Germinal center (tissue), 1 donor: ENCODE measurements around the gene F11.
"Not testable (repeated sequence)": the region's sequence is repeated elsewhere in the genome, so short reads cannot be mapped to it uniquely, and the experiment has no call there.

Experiments used
- DNase-seq: peaks from one replicate; pipeline ENCODE4 v3.0.0; 2012; ENCODE audit warnings: mixed read lengths, low spot score

F11 gene

DNA sequence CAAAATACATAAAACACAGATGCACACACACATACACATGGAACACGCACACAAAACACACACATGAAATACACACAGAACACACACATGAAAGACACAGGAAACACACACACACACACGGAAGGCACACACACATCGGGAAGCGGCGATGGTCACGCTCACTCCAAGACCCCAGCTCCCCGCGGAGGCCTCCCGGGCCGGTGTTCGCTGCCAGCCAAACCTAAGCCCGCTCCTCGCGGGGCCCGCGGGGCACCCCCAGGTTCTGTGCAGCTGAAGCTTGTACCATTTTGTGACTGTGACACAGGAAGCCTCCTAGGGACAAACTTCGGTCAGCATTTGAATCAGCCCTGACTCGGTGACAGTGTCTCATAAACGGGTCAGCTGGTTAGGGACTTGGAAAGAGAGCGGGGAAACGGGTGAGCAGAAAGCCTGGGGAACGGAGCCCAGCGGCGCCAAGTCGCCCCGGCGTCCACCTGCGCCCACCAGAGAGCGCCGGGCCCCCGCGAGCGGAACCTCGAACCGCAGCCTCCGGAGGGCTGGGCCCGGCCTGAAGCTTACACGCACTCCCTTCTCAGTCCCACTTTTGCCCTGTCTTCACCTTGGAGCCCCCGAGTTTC is 32.1 kb downstream of the F11 start:
- no peak for DNase-seq

DNA sequence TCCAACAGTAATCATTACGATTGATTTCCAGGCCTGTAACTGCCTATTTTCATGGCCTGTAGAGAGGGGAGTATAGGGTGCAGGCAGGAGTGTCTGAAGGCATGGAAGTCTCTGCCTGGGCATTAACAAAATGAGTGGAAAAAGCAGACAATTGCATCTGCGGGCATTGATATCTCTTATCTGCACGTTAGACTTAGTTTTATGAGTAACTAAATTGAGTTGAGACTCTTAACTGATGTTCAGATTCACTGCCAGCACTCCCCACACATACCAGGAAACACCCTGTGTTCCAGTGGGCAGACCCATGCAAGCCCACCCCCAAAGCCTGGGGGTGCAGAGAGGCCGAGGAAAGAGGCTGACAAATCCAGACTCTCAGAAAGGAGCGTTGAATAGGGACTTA is 33.3 kb downstream of the F11 start:
- DNase-seq, result no peak

DNA sequence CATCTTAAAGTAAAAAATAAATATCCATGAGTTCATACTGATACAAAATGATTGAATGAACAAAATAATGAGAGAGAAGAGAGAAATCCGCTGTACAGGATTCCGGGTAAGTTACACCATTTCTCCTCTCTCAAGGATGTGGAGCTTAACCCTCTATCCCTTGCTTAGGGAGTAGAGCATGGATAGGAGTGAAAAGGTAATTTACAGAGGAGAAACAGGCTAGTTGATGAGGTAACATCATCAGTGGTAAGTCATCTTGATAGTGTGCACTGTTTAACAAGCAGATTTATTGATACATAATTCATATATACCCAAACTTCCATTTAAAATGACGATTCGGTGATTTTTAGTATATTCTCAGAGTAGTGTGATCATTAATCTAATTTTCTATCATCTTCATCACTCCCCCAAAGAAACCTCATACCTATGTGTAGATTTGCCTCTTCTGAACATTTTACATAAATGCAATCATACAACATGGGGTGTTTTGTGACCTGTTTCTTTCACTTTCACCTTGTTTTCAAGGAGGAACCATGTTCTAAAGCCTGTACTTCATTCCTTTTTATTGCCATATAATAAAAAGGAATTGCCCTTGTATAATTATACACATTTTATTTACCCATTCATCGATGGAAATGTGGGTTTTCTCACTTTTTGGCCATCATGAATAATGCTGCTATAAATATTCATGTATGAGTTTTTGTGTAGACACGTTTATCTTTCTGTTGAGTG is 34.8 kb downstream of the F11 start:
- DNase-seq, result no peak

DNA sequence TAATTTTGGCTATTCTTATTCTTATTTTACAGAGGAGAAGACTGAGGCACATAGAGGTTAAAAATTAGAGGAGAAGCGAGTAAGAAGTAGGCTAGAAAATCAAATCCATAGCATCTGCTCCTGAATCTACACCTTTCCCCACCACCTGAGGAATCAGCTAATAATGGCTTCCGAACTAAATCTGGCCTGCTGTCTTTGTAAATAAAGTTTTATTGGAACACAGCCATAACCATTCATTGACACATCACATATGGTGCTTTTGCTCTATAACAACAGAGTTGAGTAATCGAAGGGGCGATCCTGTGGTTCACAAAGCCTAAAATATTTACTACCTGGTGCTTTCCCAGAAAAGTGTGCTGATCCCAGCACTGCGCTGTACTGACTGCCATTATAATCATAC is 38.2 kb downstream of the F11 start:
- no peak for DNase-seq

DNA sequence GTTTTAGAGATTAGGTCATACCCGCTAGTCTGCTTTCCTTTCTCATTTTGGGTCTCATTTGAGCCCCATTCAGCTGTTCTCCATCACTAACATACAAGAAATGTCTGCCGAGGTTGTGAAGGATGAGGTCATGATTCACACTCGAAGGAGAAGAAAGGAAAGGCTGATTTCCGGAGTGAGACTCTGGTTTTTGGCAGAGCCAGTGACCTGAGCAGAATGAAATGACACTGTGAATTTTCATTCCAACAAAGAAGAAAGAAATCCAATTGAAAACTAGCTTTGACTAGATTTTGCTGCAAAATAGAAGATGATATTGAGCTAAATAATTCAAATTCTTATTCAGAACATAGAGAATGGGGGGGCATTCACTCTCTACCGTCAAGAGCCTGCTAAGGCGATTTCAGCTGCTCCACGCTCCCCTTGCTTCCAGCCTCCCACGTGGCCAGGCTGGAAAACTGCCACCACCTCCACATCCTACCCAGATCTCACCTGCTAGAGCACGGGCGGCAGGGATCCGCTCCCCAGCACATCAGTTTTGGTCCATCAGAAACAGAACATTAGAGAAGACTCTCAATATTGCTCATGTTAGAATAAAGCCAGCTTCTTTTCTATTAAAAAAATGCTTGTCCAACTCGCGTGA is 39.0 kb downstream of the F11 start:
- DNase-seq, result no peak

DNA sequence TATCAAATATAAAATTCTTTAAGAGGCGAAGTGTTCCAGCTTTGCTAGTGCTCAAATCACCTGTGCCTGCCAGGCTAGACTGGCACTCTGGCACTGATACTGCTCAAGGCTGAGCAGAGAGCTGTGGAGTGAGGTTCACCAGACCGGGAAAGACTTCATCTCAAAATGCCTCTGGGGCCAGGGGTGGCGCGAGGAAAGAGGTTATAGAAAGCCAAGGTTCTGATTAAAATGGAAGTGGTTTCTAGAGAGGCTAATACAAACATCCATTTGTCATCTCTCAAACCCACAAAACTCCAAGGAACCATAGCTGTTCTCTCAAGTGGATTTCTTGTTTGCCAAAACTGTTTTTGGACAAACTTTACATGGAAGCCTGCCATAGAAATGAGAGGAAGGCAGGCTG is 41.5 kb downstream of the F11 start:
- no peak for DNase-seq

DNA sequence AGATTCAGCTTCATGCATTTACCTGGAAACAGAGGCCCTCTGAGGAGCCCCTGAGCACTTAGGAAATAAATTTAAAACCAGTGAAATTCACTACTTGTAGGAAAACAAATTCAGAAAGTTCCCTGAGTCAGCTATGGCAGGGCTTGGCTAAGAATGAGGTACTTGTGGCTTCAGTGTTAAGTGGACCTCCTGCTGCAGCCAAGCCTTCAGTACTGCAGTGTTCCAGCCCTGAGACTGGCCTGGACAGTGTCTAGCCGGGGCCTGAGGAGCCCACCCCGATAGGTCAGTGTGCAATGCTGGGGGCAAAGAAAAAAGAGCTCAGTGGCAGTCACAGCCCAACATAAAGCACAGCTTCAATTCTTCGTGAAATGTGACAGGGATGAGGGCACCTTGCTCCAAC is 41.9 kb downstream of the F11 start:
- no peak for DNase-seq

DNA sequence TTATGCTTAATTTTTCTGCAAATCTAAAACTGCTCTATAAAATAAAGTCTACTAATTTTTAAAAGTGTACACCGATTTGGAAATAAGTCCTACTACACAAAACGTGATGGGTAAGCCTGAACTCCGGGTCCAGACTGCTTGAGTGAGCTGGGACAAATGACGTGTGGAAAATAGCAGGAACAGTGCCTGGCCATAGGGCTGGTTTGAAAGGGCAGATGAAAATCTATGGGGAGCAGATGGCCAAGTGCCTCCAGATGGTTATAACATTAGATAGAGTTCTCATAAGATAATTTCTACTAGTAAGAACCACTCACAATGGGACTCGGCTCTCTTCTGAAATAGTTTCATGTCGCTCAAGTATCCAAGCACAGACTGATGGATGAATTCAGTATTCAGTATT is 52.5 kb downstream of the F11 start:
- no peak for DNase-seq

DNA sequence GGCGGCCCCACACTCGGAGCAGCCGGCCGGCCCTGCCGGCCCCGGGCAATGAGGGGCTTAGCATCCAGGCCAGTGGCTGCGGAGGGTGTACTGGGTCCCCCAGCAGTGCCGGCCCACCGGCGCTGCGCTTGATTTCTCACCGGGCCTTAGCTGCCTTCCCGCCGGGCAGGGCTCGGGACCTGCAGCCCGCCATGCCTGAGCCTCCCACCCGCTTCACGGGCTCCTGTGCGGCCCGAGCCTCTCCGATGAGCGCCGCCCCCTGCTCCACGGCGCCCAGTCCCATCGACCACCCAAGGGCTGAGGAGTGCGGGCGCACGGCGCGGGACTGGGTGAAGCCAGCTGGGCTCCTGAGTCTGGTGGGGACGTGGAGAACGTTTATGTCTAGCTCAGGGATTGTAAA is 58.7 kb downstream of the F11 start:
- DNase-seq, result not testable (repeated sequence)

DNA sequence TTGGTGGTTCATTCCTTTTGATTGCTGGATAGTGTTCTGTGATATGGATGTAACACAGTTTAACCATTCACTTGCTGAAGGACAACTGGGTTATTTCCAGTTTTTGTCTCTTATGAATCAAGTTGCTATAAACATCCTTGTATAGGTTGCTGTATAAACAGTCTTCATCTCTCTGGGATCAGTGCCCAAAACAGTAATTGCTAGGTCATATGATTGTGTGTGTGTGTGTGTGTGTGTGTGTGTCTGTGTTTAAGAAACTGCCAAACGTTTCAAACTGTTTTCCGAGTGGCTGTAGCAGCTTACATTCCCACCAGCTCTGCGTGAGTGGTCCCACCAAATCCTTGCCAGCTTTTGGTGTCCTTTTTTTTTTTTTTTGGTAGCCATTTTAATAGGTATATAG is 60.4 kb downstream of the F11 start:
- no peak for DNase-seq

DNA sequence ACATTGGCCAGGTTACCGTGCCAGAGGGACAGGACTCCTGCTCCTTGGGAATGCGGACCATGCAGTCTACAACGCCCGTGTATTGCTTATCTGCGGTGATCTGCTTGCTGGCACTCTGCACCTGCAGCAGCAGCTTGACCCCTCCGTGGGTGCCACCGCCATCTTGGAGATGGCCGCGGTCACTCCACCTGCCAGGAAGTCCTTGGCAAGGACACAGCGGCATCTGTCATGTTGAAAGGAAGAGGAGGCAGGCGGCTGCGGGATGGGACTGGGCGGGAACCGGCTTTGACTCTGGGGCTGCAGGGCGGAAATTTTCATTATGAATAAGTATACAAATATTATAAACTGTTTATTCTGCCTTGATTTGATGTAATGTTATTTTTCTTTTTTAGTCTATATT is 63.4 kb downstream of the F11 start:
- no peak for DNase-seq

DNA sequence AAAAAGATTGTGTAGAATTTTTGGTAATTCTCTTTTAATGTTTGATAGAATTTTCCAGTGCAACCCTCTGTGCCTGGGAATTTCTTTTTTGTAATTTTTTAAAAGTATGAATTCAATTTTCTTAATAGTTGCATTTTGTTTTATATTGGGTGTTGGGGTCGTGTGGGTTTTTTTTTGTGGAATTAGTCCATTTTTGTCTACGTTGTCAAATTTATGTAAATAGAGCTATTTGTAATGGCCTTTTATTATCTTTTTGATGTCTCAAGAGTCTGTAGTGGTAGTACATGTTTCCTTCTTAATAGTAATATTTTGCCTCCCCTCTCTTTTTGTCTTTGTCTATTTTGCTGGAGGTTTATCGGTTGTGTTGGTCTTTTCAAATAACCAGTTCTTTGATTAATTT is 64.4 kb downstream of the F11 start:
- DNase-seq, result no peak

DNA sequence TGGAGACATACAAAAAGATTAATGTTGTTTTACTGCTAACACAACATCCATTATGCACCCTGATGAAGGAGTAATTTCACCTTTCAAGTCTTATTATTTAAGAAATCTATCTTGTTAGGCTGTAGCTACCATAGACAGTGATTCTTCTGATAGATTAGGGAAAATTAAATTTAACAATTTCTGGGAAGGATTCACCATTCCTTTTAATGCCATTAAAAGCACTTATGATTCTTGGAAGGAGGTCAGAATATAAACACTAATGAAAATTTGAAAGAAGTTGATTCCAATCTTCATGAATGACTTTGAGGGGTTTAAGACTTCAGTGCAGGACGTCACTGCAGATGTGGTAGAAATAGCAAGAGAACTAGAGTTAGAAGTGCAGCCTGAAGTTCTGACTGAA is 69.8 kb downstream of the F11 start:
- no peak for DNase-seq
